Uterus (tissue), 2 donors: ENCODE measurements around the gene TIMMDC1.

Source experiments
- CTCF ChIP-seq, 4 experiments: fragments of 200-600 bp in 2 of 4; fragments of 450-650 bp in 2 of 4; sonication (generic) in 2 of 4; IDR thresholded peaks; one replicate each; pipeline ENCODE4 v1.5.1; 2016 to 2019; ENCODE audit warnings: antibody characterized with exemption in 4 of 4, mild to moderate bottlenecking in 2 of 4, moderate library complexity in 1 of 4
- POLR2A ChIP-seq, 2 donors: fragments of 450-650 bp; IDR thresholded peaks; one replicate each; pipeline ENCODE4 v1.6.1; 2016; ENCODE audit warnings: antibody characterized with exemption in 2 of 2, mild to moderate bottlenecking in 1 of 2, moderate library complexity in 1 of 2

DNA sequence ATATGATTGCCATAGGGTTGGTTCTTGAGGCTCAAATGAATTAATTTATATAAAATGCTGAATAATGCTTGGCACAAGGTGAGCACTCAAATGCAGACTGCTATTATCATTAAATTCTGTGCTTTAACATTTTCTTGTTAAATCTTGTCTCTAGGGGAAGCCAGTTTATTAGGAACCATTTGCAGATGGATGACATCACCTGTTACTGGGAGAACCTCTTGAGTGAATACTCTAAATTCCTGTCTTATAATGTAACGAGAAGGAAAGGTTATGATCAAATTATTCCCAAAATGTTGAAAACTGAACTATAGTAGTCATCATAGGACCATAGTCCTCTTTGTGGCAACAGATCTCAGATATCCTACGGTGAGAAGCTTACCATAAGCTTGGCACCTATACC, 6.2 kb upstream of the TIMMDC1 start:
- no peak for TF ChIP-seq POLR2A (IDR thresholded peaks at IDR 0.05)
- TF ChIP-seq CTCF (IDR thresholded peaks at IDR 0.05), result no peak
